Endothelial cell of umbilical vein (primary cell): Measurements from ENCODE around the gene MYMX. TPM values are rescaled to one million over a fixed set of nuclear protein-coding genes. Genes with fewer than 3 reads are reported as not detected.
"Not testable (repeated sequence)": the region's sequence is repeated elsewhere in the genome, so short reads cannot be mapped to it uniquely, and the experiment has no call there.

ENCODE experiments used
- BruUV-seq: library from RNA; stranded (reverse); fragments of 400-500 nt; replicated peaks from 2 replicates; lab custom pipeline; 2021; lab: Mats Ljungman, UMichigan
- CTCF ChIA-PET: fragments of 300-600, 350-600 bp; sonication (Branson Sonifier 250); formaldehyde crosslinking; loops from one replicate; lab custom pipeline; 2021; ENCODE audit warnings: antibody characterized with exemption, inconsistent platforms; lab: Charles Lee
- POLR2A ChIA-PET: fragments of 300-600, 350-600 bp; sonication (Branson Sonifier 250); formaldehyde crosslinking; loops from one replicate; lab custom pipeline; 2021; ENCODE audit warnings: antibody characterized with exemption, inconsistent platforms; lab: Charles Lee
- DNase-seq: peaks from one replicate; pipeline ENCODE4 v3.0.0-alpha.2; 2011; ENCODE audit warnings: low read depth, low spot score
- FAIRE-seq: peaks from 2 replicates; lab custom pipeline; 2011; peaks lifted over from hg19 to GRCh38; lab: Jason Lieb, UNC
- H2AFZ ChIP-seq: 2 replicates; pipeline ENCODE4 v1.6.0; 2012; ENCODE audit warnings: low read depth, low read length, control low read depth, inconsistent platforms
- H3K27ac ChIP-seq: 2 replicates; pipeline ENCODE4 v1.5.1; 2011; ENCODE audit warnings: low read depth, mild to moderate bottlenecking, control low read depth, low read length, moderate library complexity; ENCODE audit not compliant: insufficient read depth
- H3K27me3 ChIP-seq, 2 experiments: 2 replicates each; pipeline versions ENCODE4 v1.6.0 to v1.6.1; 2011; ENCODE audit warnings: low read length in 2 of 2, mixed read lengths in 1 of 2; ENCODE audit not compliant: control insufficient read depth in 2 of 2, insufficient read depth in 2 of 2
- H3K36me3 ChIP-seq, 2 experiments: 2 replicates in 1 of 2; 3 replicates in 1 of 2; pipeline ENCODE4 v1.5.1; 2011; ENCODE audit warnings: low read length in 2 of 2, mild to moderate bottlenecking in 1 of 2, moderate library complexity in 1 of 2; ENCODE audit not compliant: control insufficient read depth in 2 of 2, insufficient read depth in 2 of 2; ENCODE audit errors: extremely low read depth in 1 of 2
- H3K4me1 ChIP-seq: 3 replicates; pipeline ENCODE4 v1.5.1; 2011; ENCODE audit warnings: mild to moderate bottlenecking, low read length; ENCODE audit not compliant: control insufficient read depth, insufficient read depth; ENCODE audit errors: extremely low read depth
- H3K4me2 ChIP-seq: 2 replicates; pipeline ENCODE4 v1.6.1; 2011; ENCODE audit warnings: low read length, control low read depth, mixed read lengths; ENCODE audit not compliant: insufficient read depth
- H3K4me3 ChIP-seq, 3 experiments: fragments of 200-600 bp in 1 of 3; sonication (generic), shearing (Covaris generic) in 1 of 3; replicated peaks in 1 of 3; 2 replicates each; pipeline ENCODE4 v1.5.1; 2011 to 2016; ENCODE audit warnings: control low read depth in 3 of 3, low read length in 3 of 3, mild to moderate bottlenecking in 2 of 3, inconsistent platforms in 1 of 3, low read depth in 1 of 3, moderate library complexity in 1 of 3; ENCODE audit not compliant: insufficient read depth in 1 of 3
- H3K79me2 ChIP-seq: 2 replicates; pipeline ENCODE4 v1.6.0; 2012; ENCODE audit warnings: low read length, inconsistent platforms; ENCODE audit not compliant: control insufficient read depth, insufficient read depth
- H3K9ac ChIP-seq: replicated peaks from 2 replicates; pipeline ENCODE3; 2011; ENCODE audit warnings: low read length, control low read depth; ENCODE audit not compliant: insufficient read depth; ENCODE audit errors: extremely low read depth
- H3K9me1 ChIP-seq: replicated peaks from 3 replicates; pipeline ENCODE4 v1.6.0; 2011; ENCODE audit warnings: mild to moderate bottlenecking, low read length; ENCODE audit not compliant: control insufficient read depth, insufficient read depth; ENCODE audit errors: extremely low read depth
- H3K9me3 ChIP-seq: replicated peaks from 2 replicates; pipeline ENCODE4 v1.5.1; 2012; ENCODE audit warnings: low read length, inconsistent platforms; ENCODE audit not compliant: control insufficient read depth, insufficient read depth
- H4K20me1 ChIP-seq: replicated peaks from 2 replicates; pipeline ENCODE3; 2011; ENCODE audit warnings: mild to moderate bottlenecking, low read length; ENCODE audit not compliant: control insufficient read depth, insufficient read depth; ENCODE audit errors: extremely low read depth
- EZH2 ChIP-seq: IDR thresholded peaks from 2 replicates; pipeline ENCODE4 v1.6.1; 2012; ENCODE audit warnings: borderline replicate concordance, low read depth, mild to moderate bottlenecking, moderate library complexity, low read length, inconsistent platforms; ENCODE audit not compliant: severe bottlenecking
- FOS ChIP-seq: IDR thresholded peaks from 2 replicates; pipeline ENCODE4 v1.6.1; 2011; ENCODE audit warnings: mild to moderate bottlenecking, low read length, moderate library complexity, borderline replicate concordance; ENCODE audit not compliant: insufficient read depth
- GATA2 ChIP-seq: IDR thresholded peaks from 2 replicates; pipeline ENCODE4 v1.7.0; 2011; ENCODE audit warnings: low read depth, mild to moderate bottlenecking, moderate library complexity, mixed read lengths, low read length; ENCODE audit not compliant: insufficient read length, insufficient read depth
- JUN ChIP-seq: IDR thresholded peaks from 2 replicates; pipeline ENCODE4 v1.6.1; 2011; ENCODE audit warnings: borderline replicate concordance, low read depth; ENCODE audit not compliant: insufficient read length, insufficient read depth
- MYC ChIP-seq: IDR thresholded peaks from one replicate; pipeline ENCODE4 v1.6.1; 2011; ENCODE audit warnings: mild to moderate bottlenecking, low read depth, low read length
- POLR2A ChIP-seq: IDR thresholded peaks from 2 replicates; pipeline ENCODE4 v1.6.1; 2012; ENCODE audit warnings: low read depth, mild to moderate bottlenecking, control low read depth, low read length
- POLR2AphosphoS5 ChIP-seq: IDR thresholded peaks from 2 replicates; pipeline ENCODE4 v1.6.1; 2012; ENCODE audit warnings: low read depth, mild to moderate bottlenecking, control low read depth, low read length, moderate library complexity; ENCODE audit not compliant: insufficient read depth
- dilution Hi-C: fragments of 300-500 bp; cut with MboI; formaldehyde crosslinking; loops from one replicate; pipeline ENCODE4 v1.15.0; 2019; ENCODE audit warnings: low sequenced_read_pairs; ENCODE audit not compliant: extremely low pct_ligation_motif_present
- intact Hi-C: fragments of 100-400 bp; cut with micrococcal nuclease; formaldehyde crosslinking; loops from one replicate; pipeline ENCODE4 v1.10.0; 2022
- polyA plus RNA-seq, 4 experiments: library from polyadenylated mRNA; depleted of rRNA in 3 of 4; stranded (reverse) in 3 of 4; unstranded in 1 of 4; fragments of >200 nt; gene quantifications; 2 replicates each; pipeline versions ENCODE4 v1.2.1 to v1.2.3, GENCODE V29; 2011 to 2012; ENCODE audit warnings: missing spikeins in 1 of 4
- total RNA-seq: library from RNA; stranded (reverse); gene quantifications from 2 replicates; pipeline ENCODE4 v1.2.3, GENCODE V29; 2021
- TF ChIP-seq, protein P1 (sequence below), 2 donors: IDR thresholded peaks; 1 replicate in 1 of 2; 2 replicates in 1 of 2; pipeline ENCODE4 v1.5.1; 2011; ENCODE audit warnings: low read length in 2 of 2, mild to moderate bottlenecking in 2 of 2, moderate library complexity in 2 of 2, control low read depth in 1 of 2, inconsistent platforms in 1 of 2, low read depth in 1 of 2; ENCODE audit not compliant: insufficient read depth in 1 of 2; ENCODE audit errors: extremely low read depth in 1 of 2
- TF ChIP-seq, protein P2 (sequence below): IDR thresholded peaks from 2 replicates; pipeline ENCODE4 v1.6.1; 2011; ENCODE audit not compliant: insufficient read depth, insufficient read length

MYMX gene
- total and polyA plus RNA-seq, 2 donors (not counting 3 experiments of a cell fraction or from before 2014, with no cell fraction given), result 0.18 TPM; not detected in 1

DNA sequence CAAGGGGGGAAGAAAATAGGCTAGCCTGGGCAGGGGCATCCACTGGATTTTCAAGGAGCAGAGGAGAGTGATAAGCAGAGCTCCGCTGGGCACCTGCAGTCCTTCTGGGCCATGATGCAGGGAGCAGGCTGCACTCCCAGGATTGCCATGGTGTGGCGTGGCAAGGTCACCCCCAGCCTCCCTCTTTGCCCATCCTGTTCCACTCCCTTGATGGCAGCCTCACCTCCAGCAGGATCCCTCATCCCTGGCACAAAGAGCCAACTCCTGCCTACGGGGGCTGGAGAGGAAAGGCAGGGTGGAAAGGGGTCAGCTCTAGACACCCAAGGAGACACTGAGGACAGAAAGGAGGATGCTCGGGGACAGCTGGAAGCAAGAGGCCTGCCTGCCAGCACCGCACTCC is 22.4 kb upstream of the MYMX start:
- POLR2A ChIA-PET, result no interaction called here
- no peak overlapping the region for H2AFZ ChIP-seq
- DNase-seq (no peak), FAIRE-seq (no peak)
- H3K27me3 ChIP-seq, result no peaks in the 10 kb centered on the region
- H4K20me1 ChIP-seq, result no peaks in the 10 kb centered on the region
- H3K9me3 ChIP-seq, result no peaks in the 10 kb centered on the region
- H3K36me3 ChIP-seq, result no peaks in the 10 kb centered on the region
- no peak overlapping the region for H3K9ac ChIP-seq
- BruUV-seq, result no TSS peak
- intact Hi-C loops, result no loop called here
- dilution Hi-C loops, result no loop called here
- no peaks in the 10 kb centered on the region for H3K79me2 ChIP-seq
- no peaks in the 10 kb centered on the region for H3K9me1 ChIP-seq
- CTCF ChIA-PET, result interaction anchor here (1.0 kb wide), 1 partner anchor 40 kb away, joined by 3 read pairs; no protein-coding TSS in a partner anchor
- H3K4me1 ChIP-seq, result peaks cover 12% of the 10 kb centered on the region
- H3K27ac ChIP-seq, result no peak overlapping the region
- H3K4me2 ChIP-seq, result no peak overlapping the region
- no peak overlapping the region for H3K4me3 ChIP-seq
- no peak for TF ChIP-seq EZH2
- TF ChIP-seq FOS, result no peak
- no peak for TF ChIP-seq GATA2
- TF ChIP-seq POLR2AphosphoS5, result no peak
- no peak for TF ChIP-seq MYC
- no peak for TF ChIP-seq POLR2A
- TF ChIP-seq, protein P1, sequence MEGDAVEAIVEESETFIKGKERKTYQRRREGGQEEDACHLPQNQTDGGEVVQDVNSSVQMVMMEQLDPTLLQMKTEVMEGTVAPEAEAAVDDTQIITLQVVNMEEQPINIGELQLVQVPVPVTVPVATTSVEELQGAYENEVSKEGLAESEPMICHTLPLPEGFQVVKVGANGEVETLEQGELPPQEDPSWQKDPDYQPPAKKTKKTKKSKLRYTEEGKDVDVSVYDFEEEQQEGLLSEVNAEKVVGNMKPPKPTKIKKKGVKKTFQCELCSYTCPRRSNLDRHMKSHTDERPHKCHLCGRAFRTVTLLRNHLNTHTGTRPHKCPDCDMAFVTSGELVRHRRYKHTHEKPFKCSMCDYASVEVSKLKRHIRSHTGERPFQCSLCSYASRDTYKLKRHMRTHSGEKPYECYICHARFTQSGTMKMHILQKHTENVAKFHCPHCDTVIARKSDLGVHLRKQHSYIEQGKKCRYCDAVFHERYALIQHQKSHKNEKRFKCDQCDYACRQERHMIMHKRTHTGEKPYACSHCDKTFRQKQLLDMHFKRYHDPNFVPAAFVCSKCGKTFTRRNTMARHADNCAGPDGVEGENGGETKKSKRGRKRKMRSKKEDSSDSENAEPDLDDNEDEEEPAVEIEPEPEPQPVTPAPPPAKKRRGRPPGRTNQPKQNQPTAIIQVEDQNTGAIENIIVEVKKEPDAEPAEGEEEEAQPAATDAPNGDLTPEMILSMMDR (IDR thresholded peaks at IDR 0.05; ENCODE audit: extremely low read depth in 1 of 2, insufficient read depth in 1 of 2, low read depth in 1 of 2, low read length in 2 of 2), result no peak
- TF ChIP-seq, protein P2, sequence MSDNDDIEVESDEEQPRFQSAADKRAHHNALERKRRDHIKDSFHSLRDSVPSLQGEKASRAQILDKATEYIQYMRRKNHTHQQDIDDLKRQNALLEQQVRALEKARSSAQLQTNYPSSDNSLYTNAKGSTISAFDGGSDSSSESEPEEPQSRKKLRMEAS, result no peak
- TF ChIP-seq JUN, result no peak

DNA sequence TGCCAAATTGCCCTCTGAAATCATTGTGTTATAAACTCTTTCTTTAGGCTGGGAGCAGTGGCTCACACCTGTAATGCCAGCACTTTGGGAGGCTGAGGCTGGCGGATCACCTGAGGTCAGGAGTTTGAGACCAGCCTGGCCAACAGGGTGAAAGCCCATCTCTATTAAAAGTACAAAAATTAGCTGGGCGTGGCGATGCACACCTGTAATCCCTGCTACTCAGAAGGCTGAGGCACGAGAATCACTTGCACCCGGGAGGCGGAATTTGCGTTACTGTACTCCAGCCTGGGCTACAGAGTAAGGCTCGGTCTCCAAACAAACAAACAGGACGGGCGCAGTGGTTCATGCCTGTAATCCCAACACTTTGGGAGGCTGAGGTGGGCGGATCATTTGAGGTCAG is 20.4 kb upstream of the MYMX start:
- H3K27ac ChIP-seq, H3K79me2 ChIP-seq, H3K4me2 ChIP-seq, dilution Hi-C loops, H2AFZ ChIP-seq, POLR2A ChIA-PET, H3K4me3 ChIP-seq, H3K27me3 ChIP-seq, H4K20me1 ChIP-seq, BruUV-seq, DNase-seq, H3K9me1 ChIP-seq, H3K36me3 ChIP-seq, H3K9me3 ChIP-seq, intact Hi-C loops, H3K9ac ChIP-seq, FAIRE-seq: not testable (repeated sequence)
- CTCF ChIA-PET, result interaction anchor here (1.5 kb wide), 1 partner anchor 10 kb away, joined by 3 read pairs; no protein-coding TSS in a partner anchor
- peaks cover 15% of the 10 kb centered on the region for H3K4me1 ChIP-seq
